ENCODE data around the gene SHOX.
"Not testable (repeated sequence)": the region's sequence is repeated elsewhere in the genome, so short reads cannot be mapped to it uniquely, and the experiment has no call there.

Gene SHOX

DNA sequence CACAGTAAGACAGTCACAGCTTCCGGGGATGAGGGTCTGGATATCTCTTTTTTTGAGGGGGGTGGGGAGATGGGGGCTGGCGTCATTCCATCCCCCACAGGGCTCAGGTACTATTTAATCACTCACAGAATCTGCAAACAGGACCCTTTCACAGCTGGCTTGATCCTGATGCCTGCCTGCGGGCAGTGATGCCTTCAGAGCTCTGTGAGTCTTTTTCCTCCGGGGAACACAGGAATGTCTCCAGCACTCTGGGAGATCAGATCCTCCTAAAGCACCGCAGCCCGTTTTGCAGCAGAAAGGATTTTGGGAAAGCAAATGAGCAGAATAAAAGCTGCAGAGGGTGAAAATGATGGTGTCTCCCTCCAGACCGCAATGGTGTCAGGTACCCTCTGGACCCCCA is 13.2 kb upstream of the SHOX start:
- no peaks in the 10 kb centered on the region for H3K27me3 ChIP-seq (ENCODE audit: low read depth, low read length)
- no peak overlapping the region for H3K27ac ChIP-seq (ENCODE audit: low read length)
- no peaks in the 10 kb centered on the region for H3K36me3 ChIP-seq (replicated peaks; ENCODE audit: low read depth, low read length)
- no peak overlapping the region for H3K9ac ChIP-seq (ENCODE audit: low read length)
- no peaks in the 10 kb centered on the region for H3K9me3 ChIP-seq (ENCODE audit: insufficient read depth, low read length)
- H4K20me1 ChIP-seq (ENCODE audit: insufficient read depth, low read length), result no peaks in the 10 kb centered on the region
- no peaks in the 10 kb centered on the region for H3K79me2 ChIP-seq (ENCODE audit: low read length)
- H3K4me1 ChIP-seq (ENCODE audit: low read length), result no peaks in the 10 kb centered on the region
- H2AFZ ChIP-seq (ENCODE audit: low read depth, low read length), result no peak overlapping the region
- no peak overlapping the region for H3K4me2 ChIP-seq (ENCODE audit: low read length)
- TF ChIP-seq EZH2phosphoT487 (IDR thresholded peaks at IDR 0.05; ENCODE audit: low read depth), result no peak
- TF ChIP-seq, protein P1, sequence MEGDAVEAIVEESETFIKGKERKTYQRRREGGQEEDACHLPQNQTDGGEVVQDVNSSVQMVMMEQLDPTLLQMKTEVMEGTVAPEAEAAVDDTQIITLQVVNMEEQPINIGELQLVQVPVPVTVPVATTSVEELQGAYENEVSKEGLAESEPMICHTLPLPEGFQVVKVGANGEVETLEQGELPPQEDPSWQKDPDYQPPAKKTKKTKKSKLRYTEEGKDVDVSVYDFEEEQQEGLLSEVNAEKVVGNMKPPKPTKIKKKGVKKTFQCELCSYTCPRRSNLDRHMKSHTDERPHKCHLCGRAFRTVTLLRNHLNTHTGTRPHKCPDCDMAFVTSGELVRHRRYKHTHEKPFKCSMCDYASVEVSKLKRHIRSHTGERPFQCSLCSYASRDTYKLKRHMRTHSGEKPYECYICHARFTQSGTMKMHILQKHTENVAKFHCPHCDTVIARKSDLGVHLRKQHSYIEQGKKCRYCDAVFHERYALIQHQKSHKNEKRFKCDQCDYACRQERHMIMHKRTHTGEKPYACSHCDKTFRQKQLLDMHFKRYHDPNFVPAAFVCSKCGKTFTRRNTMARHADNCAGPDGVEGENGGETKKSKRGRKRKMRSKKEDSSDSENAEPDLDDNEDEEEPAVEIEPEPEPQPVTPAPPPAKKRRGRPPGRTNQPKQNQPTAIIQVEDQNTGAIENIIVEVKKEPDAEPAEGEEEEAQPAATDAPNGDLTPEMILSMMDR (IDR thresholded peaks at IDR 0.05; ENCODE audit: low read depth, low read length), result no peak
- H3K4me3 ChIP-seq (ENCODE audit: low read length), result no peak overlapping the region

DNA sequence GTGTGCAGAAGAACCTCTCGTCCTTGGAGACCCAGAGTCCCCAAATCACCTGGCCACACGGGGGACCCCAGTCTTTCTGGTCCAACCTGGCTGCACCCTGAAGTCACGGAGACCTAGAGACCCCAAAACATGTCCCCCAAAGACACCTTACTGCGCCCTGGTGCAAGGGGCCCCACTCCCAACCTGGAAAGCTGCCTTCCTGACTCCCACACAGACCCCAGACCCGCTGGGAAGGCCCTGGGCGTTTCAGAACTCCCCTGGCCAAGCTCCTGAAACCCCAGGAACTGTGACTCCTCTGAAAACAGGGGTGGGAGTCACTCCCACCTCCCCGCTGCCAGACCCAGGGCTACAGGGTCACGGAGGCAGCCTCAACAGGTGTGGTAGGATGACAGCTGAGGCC is 12.7 kb upstream of the SHOX start:
- Histone ChIP-seq H3K4me2 (ENCODE audit: low read length) (no peak overlapping the region), H3K27ac (ENCODE audit: low read length) (no peak overlapping the region), H3K9ac (ENCODE audit: low read length) (no peak overlapping the region), H3K36me3 (replicated peaks; ENCODE audit: low read depth, low read length) (no peaks in the 10 kb centered on the region), H3K4me1 (ENCODE audit: low read length) (no peaks in the 10 kb centered on the region), H4K20me1 (ENCODE audit: insufficient read depth, low read length) (no peaks in the 10 kb centered on the region), H3K27me3 (ENCODE audit: low read depth, low read length) (no peaks in the 10 kb centered on the region), H2AFZ (ENCODE audit: low read depth, low read length) (no peak overlapping the region), H3K79me2 (ENCODE audit: low read length) (no peaks in the 10 kb centered on the region), H3K9me3 (ENCODE audit: insufficient read depth, low read length) (no peaks in the 10 kb centered on the region), H3K4me3 (ENCODE audit: low read length) (no peak overlapping the region)
- TF ChIP-seq EZH2phosphoT487 (IDR thresholded peaks at IDR 0.05; ENCODE audit: low read depth), result no peak
- TF ChIP-seq, protein P1 (IDR thresholded peaks at IDR 0.05; ENCODE audit: low read depth, low read length), result no peak

DNA sequence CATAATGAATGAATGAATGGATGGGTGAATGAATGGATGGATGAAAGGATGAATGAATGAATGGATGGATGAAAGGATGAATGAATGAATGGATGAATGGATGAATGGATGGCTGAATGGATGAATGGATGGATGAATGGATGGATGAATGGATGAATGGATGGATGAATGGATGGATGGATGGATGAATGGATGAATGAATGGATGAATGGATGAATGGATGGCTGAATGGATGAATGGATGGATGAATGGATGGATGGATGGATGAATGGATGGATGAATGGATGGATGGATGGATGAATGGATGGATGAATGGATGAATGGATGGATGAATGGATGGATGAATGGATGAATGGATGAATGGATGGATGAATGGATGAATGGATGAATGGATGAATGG is 12.3 kb upstream of the SHOX start:
- H4K20me1 ChIP-seq (ENCODE audit: insufficient read depth, low read length); H3K4me1 ChIP-seq (ENCODE audit: low read length); H3K9me3 ChIP-seq (ENCODE audit: insufficient read depth, low read length); H3K9ac ChIP-seq (ENCODE audit: low read length); H3K36me3 ChIP-seq (replicated peaks; ENCODE audit: low read depth, low read length); H3K27ac ChIP-seq (ENCODE audit: low read length); H3K27me3 ChIP-seq (ENCODE audit: low read depth, low read length); H3K79me2 ChIP-seq (ENCODE audit: low read length); H2AFZ ChIP-seq (ENCODE audit: low read depth, low read length); H3K4me3 ChIP-seq (ENCODE audit: low read length); H3K4me2 ChIP-seq (ENCODE audit: low read length): not testable (repeated sequence)

DNA sequence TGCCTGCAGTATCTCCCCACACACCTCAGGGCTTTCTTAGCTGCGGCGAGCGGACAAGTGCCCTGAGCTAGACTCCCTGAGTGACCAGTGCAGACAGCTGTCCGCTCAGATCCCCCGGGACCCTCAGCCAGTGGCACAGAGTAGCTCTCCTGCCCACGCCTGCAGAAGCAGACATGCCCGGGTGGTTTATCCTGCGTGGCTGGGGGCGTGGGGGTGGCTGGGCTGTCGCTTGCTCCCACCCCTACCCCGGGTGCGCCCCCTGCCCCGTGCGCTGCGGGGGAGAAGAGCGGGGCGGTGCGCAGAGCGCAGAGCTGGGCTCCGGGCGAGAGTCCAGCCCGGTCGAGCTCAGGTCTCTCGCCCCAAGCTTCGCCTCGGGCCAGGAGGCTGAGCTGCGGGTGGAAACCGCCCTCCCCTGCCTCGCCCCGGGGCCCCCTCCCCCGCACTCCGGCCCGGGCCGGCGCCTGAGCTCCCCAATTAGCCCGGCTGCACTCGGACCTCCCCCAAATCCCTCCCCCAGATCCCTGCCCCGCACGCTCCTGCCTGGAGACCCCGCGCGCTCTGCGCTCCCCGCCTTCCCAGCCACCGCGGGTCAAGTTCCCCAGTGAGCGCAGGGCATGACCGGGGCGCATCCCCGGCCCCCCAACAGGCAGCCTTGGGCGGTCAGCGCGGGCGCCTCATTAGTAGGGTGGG is 11.7 kb upstream of the SHOX start:
- Histone ChIP-seq H3K4me2 (ENCODE audit: low read length) (no peak overlapping the region), H3K4me3 (ENCODE audit: low read length) (no peak overlapping the region), H3K79me2 (ENCODE audit: low read length) (no peaks in the 10 kb centered on the region), H3K9ac (ENCODE audit: low read length) (no peak overlapping the region), H4K20me1 (ENCODE audit: insufficient read depth, low read length) (no peaks in the 10 kb centered on the region), H3K4me1 (ENCODE audit: low read length) (no peaks in the 10 kb centered on the region), H3K9me3 (ENCODE audit: insufficient read depth, low read length) (no peaks in the 10 kb centered on the region), H3K27me3 (ENCODE audit: low read depth, low read length) (no peaks in the 10 kb centered on the region), H2AFZ (ENCODE audit: low read depth, low read length) (no peak overlapping the region), H3K27ac (ENCODE audit: low read length) (no peak overlapping the region), H3K36me3 (replicated peaks; ENCODE audit: low read depth, low read length) (no peaks in the 10 kb centered on the region)
- TF ChIP-seq, protein P1 (IDR thresholded peaks at IDR 0.05; ENCODE audit: low read depth, low read length), result no peak
- TF ChIP-seq EZH2phosphoT487 (IDR thresholded peaks at IDR 0.05; ENCODE audit: low read depth), result no peak

Measured in OCI-LY3 (cell line).